Measurements from ENCODE around the gene SP2. TPM values are rescaled to one million over a fixed set of nuclear protein-coding genes. Genes with fewer than 3 reads are reported as not detected.

SP2 gene
- total RNA-seq, 1 experiment from 2014 or later = 25.6 TPM

DNA sequence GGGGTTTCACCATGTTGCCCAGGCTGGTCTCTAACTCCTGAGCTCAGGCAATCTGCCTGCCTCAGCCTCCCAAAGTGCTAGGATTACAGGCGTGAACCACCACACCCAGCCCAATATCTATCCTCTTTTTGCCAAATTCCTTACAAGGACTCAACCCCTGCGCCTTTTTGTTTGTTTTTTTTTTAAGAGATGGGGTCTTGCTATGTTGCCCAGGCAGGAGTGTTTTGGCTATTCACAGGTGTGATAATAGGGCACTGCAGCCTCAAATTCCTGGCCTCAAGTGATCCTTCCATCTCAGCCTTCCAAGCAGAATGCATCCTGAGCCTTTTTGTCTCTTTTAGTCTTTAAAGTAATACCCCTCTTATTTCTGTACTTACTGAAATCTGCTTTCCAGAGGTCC is 17.0 kb downstream of the SP2 start:
- H3K27me3 ChIP-seq (ENCODE audit: control insufficient read depth, insufficient read depth, low read length) = no peaks in the 10 kb centered on the region
- no peak for DNase-seq (ENCODE audit: low read depth, low spot score)
- TF ChIP-seq TCF7L2 (IDR thresholded peaks at IDR 0.05; ENCODE audit: low read depth, low read length) (no peak), POLR2AphosphoS5 (IDR thresholded peaks at IDR 0.05; ENCODE audit: low read depth, low read length) (no peak)
- TF ChIP-seq, protein P1, sequence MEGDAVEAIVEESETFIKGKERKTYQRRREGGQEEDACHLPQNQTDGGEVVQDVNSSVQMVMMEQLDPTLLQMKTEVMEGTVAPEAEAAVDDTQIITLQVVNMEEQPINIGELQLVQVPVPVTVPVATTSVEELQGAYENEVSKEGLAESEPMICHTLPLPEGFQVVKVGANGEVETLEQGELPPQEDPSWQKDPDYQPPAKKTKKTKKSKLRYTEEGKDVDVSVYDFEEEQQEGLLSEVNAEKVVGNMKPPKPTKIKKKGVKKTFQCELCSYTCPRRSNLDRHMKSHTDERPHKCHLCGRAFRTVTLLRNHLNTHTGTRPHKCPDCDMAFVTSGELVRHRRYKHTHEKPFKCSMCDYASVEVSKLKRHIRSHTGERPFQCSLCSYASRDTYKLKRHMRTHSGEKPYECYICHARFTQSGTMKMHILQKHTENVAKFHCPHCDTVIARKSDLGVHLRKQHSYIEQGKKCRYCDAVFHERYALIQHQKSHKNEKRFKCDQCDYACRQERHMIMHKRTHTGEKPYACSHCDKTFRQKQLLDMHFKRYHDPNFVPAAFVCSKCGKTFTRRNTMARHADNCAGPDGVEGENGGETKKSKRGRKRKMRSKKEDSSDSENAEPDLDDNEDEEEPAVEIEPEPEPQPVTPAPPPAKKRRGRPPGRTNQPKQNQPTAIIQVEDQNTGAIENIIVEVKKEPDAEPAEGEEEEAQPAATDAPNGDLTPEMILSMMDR (IDR thresholded peaks at IDR 0.05) = no peak
- no TSS peak for BruUV-seq (replicated peaks)
- in situ Hi-C loops (cut with HindIII; ENCODE audit: low pct_unique_long_range_greater_than_20kb, low sequenced_read_pairs) = no loop called here
- H3K36me3 ChIP-seq (ENCODE audit: control insufficient read depth, insufficient read depth, low read length) = no peaks in the 10 kb centered on the region
- no peak overlapping the region for H3K4me3 ChIP-seq (ENCODE audit: low read depth in 2 of 2, low read length in 2 of 2)
- ChIA-PET POLR2A (no interaction called here), CTCF (no interaction called here)
- no peaks in the 10 kb centered on the region; the same call in 1 of the 2 replicates for H3K4me1 ChIP-seq (ENCODE audit: control insufficient read depth, insufficient read depth, low read length)
- no peaks in the 10 kb centered on the region for H3K9me3 ChIP-seq (ENCODE audit: control insufficient read depth, insufficient read depth, low read depth, low read length)
- intact Hi-C loops (cut with micrococcal nuclease; ENCODE audit: unreplicated experiment) = no loop called here
- no peak overlapping the region for H3K27ac ChIP-seq (ENCODE audit: low read length)
- no peak for ATAC-seq

GRCh38 chr17:47914306-47914948 is 18.4 kb downstream of the SP2 start:
- POLR2A ChIA-PET = no interaction called here
- CTCF ChIA-PET = no interaction called here

More at GRCh38 chr17:47914306-47914948, 18.4 kb downstream of the SP2 start:
- H3K27ac ChIP-seq (ENCODE audit: low read length) = no peak overlapping the region
- no peaks in the 10 kb centered on the region for H3K9me3 ChIP-seq (ENCODE audit: control insufficient read depth, insufficient read depth, low read depth, low read length)
- intact Hi-C loops (cut with micrococcal nuclease; ENCODE audit: unreplicated experiment) (no loop called here), in situ Hi-C loops (cut with HindIII; ENCODE audit: low pct_unique_long_range_greater_than_20kb, low sequenced_read_pairs) (no loop called here)
- TF ChIP-seq POLR2AphosphoS5 (IDR thresholded peaks at IDR 0.05; ENCODE audit: low read depth, low read length) = no peak
- TF ChIP-seq TCF7L2 (IDR thresholded peaks at IDR 0.05; ENCODE audit: low read depth, low read length) = no peak
- TF ChIP-seq, protein P2, sequence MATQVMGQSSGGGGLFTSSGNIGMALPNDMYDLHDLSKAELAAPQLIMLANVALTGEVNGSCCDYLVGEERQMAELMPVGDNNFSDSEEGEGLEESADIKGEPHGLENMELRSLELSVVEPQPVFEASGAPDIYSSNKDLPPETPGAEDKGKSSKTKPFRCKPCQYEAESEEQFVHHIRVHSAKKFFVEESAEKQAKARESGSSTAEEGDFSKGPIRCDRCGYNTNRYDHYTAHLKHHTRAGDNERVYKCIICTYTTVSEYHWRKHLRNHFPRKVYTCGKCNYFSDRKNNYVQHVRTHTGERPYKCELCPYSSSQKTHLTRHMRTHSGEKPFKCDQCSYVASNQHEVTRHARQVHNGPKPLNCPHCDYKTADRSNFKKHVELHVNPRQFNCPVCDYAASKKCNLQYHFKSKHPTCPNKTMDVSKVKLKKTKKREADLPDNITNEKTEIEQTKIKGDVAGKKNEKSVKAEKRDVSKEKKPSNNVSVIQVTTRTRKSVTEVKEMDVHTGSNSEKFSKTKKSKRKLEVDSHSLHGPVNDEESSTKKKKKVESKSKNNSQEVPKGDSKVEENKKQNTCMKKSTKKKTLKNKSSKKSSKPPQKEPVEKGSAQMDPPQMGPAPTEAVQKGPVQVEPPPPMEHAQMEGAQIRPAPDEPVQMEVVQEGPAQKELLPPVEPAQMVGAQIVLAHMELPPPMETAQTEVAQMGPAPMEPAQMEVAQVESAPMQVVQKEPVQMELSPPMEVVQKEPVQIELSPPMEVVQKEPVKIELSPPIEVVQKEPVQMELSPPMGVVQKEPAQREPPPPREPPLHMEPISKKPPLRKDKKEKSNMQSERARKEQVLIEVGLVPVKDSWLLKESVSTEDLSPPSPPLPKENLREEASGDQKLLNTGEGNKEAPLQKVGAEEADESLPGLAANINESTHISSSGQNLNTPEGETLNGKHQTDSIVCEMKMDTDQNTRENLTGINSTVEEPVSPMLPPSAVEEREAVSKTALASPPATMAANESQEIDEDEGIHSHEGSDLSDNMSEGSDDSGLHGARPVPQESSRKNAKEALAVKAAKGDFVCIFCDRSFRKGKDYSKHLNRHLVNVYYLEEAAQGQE (IDR thresholded peaks at IDR 0.05; ENCODE audit: insufficient read depth in 1 of 2, low read depth in 2 of 2, low read length in 1 of 2) = no peak
- no peak for TF ChIP-seq SIN3A (IDR thresholded peaks at IDR 0.05; ENCODE audit: borderline replicate concordance, insufficient read depth, low read depth, low read length)
- TF ChIP-seq, protein P1 (IDR thresholded peaks at IDR 0.05) = no peak
- no peaks in the 10 kb centered on the region; the same call in 1 of the 2 replicates for H3K4me1 ChIP-seq (ENCODE audit: control insufficient read depth, insufficient read depth, low read length)
- no peak overlapping the region for H3K4me3 ChIP-seq (ENCODE audit: low read depth in 2 of 2, low read length in 2 of 2)
- no peaks in the 10 kb centered on the region for H3K27me3 ChIP-seq (ENCODE audit: control insufficient read depth, insufficient read depth, low read length)
- ATAC-seq = no peak
- no peak for DNase-seq (ENCODE audit: low read depth, low spot score)
- no TSS peak for BruUV-seq (replicated peaks)
- no peaks in the 10 kb centered on the region for H3K36me3 ChIP-seq (ENCODE audit: control insufficient read depth, insufficient read depth, low read length)
